Stimulated activated CD4-positive, alpha-beta T cell treated with anti-CD3 and anti-CD28 coated beads, Interleukin-1b, Interleukin-23, amount 100 ng/mL, for 1 hour (primary cell): ENCODE data around the gene USP3.

Source experiments
- DNase-seq, 2 donors: peaks; one replicate each; pipeline ENCODE4 v3.0.0-alpha.2; 2020; ENCODE audit warnings: low read depth in 2 of 2

USP3 gene

GRCh38 chr15:63504247-63504978 lies at the start of gene USP3:
TSS of gene USP3 (plus strand) at chr15:63504593. CDS start at chr15:63504740, 147 bp downstream.
- peak; percentile 85 to 91 for DNase-seq

DNA sequence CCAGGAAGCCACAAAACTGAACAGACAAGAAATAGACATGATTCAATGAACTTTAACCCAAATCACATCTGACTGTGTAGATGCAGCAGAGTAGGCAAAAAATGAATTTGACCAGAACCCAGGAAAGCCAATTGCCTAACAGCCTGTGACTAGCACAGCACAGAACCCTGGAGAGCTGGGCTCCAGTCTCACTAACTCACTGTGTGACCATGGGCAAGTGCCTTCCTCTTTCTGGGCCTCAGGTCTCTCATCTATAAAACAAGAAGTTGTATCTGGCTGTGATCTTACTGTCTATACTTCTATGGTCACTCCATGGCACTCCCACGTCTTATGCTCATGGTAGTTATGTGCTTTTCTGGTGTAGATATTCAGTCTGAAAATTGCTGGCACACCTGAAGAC lies 48.1 kb upstream of the USP3 start:
- no peak for DNase-seq

- DNase-seq, result no peak
Observed at GRCh38 chr15:63457379-63457778, 47.0 kb upstream of the USP3 start.

- no peak for DNase-seq
Observed at GRCh38 chr15:63458026-63458425, 46.4 kb upstream of the USP3 start.

- DNase-seq, result no peak
Observed at GRCh38 chr15:63458794-63459395, 45.5 kb upstream of the USP3 start.

DNA sequence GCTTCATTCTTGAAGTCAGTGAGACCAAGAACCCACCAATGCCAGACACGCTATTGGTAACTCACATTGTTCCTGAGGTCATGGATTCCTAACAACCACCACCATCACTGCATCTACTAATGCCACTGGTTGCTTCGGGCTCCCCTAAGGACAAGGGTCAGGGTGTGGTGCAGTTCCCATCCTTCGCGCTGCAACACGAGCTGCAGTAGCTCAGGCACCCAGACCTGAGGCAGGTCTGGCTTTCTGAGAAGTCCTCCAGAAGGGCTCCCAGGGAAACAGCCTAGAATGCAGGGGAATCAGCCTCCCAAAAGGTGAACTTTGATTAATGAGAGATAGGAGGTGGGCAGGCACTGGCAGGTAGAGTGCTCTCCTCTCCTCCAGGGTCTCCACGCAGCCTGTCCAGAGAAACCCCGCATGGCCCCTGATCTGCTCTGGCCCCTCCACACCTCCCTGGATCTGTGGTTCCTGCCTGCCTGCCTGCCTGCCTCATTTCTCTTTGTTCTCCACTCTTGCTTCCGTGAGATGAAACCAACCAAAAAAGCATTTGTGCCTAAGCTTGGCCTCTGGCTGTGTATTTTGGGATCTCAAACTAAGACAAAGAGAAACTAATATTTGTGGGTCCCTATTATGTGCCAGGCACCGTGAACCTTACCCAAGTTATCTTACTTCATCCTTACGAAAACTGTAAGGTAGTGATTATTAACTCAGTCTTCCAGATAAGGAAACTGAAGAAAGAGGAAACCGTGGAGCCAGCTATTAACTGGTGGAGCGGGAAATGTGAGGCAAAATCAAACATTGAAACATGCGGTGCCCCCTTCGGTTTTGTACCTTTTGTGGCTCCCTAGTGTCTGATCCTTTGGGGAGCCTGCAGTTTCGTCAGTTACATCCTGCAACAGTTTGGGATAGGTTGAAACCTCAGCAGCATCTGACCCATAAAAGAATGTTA lies 43.9 kb upstream of the USP3 start:
- DNase-seq, result no peak

GRCh38 chr15:63461230-63461985 lies 43.0 kb upstream of the USP3 start:
- no peak for DNase-seq

DNA sequence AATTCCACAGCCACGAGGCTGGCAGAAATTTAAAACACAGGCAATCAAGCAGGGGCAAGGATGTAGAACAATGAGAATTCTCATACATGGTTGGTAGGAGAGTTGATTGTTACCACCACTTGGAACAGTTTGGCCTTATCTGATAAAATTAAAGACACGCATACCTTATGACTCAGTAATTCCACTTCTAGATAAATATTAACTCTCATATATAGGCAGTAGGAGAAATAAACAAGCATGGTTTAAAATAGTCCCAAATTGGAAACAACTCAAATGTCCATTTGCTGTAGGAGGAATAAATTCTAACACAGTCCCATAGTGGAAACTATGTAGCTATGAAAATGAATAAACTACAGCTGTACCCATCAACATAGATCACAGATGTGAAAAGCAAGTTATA lies 42.3 kb upstream of the USP3 start:
- no peak for DNase-seq

DNA sequence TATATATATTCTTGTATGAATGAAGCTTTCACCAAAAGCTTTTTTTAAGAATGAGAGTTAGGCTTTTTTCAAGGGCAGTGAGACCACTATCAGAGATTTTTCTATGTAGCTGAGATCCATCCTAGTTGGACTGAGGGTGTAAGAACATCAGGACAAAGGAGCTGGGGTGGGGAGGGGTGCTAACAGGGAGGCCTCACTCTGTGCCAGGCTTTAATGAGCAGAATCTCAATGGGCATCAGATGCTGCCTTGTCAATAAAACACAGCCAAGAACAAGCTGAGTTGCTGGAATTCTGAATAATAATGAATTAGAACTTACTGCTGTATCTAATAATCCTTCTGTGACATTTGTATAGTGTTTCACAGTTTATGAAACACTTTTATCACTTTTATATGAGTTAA lies 41.4 kb upstream of the USP3 start:
- no peak for DNase-seq

DNA sequence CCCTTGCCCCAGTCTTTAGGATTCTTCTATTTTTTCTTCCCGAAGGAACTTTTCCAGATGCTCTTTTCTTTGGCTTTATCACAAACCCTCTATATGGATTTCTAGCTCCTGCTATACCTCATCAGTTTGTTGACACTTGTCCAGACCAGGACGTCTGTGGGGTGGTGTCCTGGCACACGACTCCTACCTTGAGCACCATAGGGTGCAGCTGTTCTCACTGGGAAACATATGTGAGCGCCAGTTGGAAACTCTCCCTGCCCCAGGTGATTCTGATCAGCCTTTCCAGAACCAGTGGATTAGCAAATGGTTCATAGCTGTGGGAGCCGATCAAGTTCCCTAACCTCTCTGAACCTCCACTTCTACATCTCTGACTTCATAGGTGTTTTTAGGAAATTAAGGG lies 40.6 kb upstream of the USP3 start:
- DNase-seq, result no peak

DNA sequence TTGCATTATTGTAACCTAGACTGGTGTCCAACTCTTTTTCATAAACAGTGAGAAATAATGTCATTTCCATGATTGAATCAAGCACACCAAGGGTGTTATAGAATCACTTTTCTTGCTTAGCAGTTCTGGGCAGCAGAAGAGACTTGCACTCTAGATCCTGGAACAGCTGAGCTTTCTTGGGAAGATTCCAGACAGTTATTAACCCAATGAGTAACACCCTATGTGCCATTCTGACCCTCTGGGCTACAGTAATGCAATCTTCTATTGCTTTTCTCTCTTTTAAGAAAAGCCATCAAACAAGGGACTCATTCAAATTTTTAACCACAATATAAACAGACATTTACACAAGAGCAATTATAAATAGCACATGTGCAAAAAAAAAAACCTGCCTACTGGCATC lies 39.3 kb upstream of the USP3 start:
- no peak for DNase-seq

- DNase-seq, result peak in 1 of 2 donors; percentile 20
Observed at GRCh38 chr15:63466378-63467192, 37.8 kb upstream of the USP3 start.

GRCh38 chr15:63469190-63469589 lies 35.2 kb upstream of the USP3 start:
- DNase-seq, result no peak

GRCh38 chr15:63469984-63470383 lies 34.4 kb upstream of the USP3 start:
- DNase-seq, result no peak

- DNase-seq, result no peak
Observed at GRCh38 chr15:63473007-63473748, 31.2 kb upstream of the USP3 start.

DNA sequence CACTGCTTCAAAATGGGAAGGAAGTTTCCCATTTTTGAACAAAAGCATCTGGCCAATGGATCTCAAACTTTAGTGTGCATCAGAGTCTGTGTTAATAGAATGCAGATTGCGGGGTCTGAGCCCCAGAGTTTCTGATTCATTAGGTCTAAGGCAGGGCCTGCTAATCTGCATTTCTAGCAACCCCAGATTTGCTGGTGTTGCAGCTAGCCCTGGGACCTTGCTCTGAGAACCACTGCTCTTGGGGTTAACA lies 30.7 kb upstream of the USP3 start:
- no peak for DNase-seq

GRCh38 chr15:63473999-63474809 lies 30.2 kb upstream of the USP3 start:
- no peak for DNase-seq

DNA sequence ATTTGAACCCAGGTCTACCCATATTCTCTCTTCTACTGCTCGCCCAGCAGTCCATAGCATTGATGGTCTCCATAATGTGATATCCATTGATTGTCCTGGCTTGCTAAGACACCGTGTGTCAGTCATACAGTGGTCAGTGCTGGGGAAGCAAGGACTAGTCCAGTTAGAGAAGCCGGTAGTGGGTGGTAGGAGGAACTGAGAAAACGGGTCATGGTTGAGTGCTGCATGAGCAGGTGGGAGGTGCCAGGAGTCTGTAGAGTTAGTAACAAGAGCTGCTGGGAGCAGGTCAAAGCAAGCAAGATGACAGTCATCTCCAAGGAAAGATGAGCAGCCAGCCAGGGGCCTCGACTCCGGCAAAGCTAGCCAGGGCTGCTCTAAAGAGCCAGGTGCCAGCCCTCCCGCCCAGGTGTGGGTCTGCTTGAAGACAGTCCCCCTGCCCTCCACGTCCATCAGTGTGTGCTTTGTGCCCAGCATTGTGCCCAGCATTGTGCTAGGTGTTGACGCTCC lies 29.5 kb upstream of the USP3 start:
- no peak for DNase-seq

DNA sequence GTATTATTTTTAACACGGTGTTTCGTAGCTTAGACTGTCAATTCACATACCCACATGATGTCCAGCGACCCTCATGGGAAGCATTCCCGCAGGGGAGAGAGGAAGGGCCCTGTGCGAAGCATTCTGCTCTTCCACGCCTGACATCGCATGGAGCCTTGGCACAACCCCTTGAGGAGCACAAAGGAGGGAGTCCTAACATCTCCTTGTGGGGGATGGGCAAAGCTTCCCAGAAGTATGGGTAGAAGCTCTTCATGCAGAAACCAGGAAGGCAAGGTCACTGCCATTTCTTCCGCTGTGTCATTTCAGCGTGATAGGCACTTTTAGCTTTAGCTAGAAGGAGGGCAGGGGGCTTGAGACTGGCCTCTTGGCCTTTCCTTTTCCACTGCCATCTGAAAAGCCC lies 28.7 kb upstream of the USP3 start:
- DNase-seq, result no peak
